Measurements from ENCODE around the gene NCBP2.

Gene NCBP2

GRCh38 chr3:196942226-196942914 lies at the start of gene NCBP2:
Gene NCBP2, minus strand, starts transcription at chr3:196942528. Its CDS starts 25 bp downstream, at chr3:196942503.
- DNase-seq (ENCODE audit: low read depth), result peak; percentile 97

- DNase-seq (ENCODE audit: low read depth), result no peak
Observed at GRCh38 chr3:196991581-196992460, 49.5 kb upstream of the NCBP2 start.

- no peak for DNase-seq (ENCODE audit: low read depth)
Observed at GRCh38 chr3:196990601-196991007, 48.3 kb upstream of the NCBP2 start.

- no peak for DNase-seq (ENCODE audit: low read depth)
Observed at GRCh38 chr3:196989721-196990262, 47.5 kb upstream of the NCBP2 start.

- DNase-seq (ENCODE audit: low read depth), result peak; percentile 10
Observed at GRCh38 chr3:196988241-196989029, 46.1 kb upstream of the NCBP2 start.

- DNase-seq (ENCODE audit: low read depth), result no peak
Observed at GRCh38 chr3:196987022-196987421, 44.7 kb upstream of the NCBP2 start.

- peak; percentile 28 for DNase-seq (ENCODE audit: low read depth)
Observed at GRCh38 chr3:196985954-196986885, 43.9 kb upstream of the NCBP2 start.

GRCh38 chr3:196985298-196985697 lies 43.0 kb upstream of the NCBP2 start:
- no peak for DNase-seq (ENCODE audit: low read depth)

GRCh38 chr3:196983186-196983585 lies 40.9 kb upstream of the NCBP2 start:
- no peak for DNase-seq (ENCODE audit: low read depth)

- DNase-seq (ENCODE audit: low read depth), result no peak
Observed at GRCh38 chr3:196981657-196982056, 39.3 kb upstream of the NCBP2 start.

GRCh38 chr3:196979545-196979944 lies 37.2 kb upstream of the NCBP2 start:
- no peak for DNase-seq (ENCODE audit: low read depth)

GRCh38 chr3:196976941-196977340 lies 34.6 kb upstream of the NCBP2 start:
- no peak for DNase-seq (ENCODE audit: low read depth)

- no peak for DNase-seq (ENCODE audit: low read depth)
Observed at GRCh38 chr3:196975349-196975748, 33.0 kb upstream of the NCBP2 start.

GRCh38 chr3:196974661-196975060 lies 32.3 kb upstream of the NCBP2 start:
- DNase-seq (ENCODE audit: low read depth), result no peak

GRCh38 chr3:196971094-196971698 lies 28.9 kb upstream of the NCBP2 start:
- no peak for DNase-seq (ENCODE audit: low read depth)

- DNase-seq (ENCODE audit: low read depth), result no peak
Observed at GRCh38 chr3:196970547-196971093, 28.3 kb upstream of the NCBP2 start.

GRCh38 chr3:196969660-196970546 lies 27.6 kb upstream of the NCBP2 start:
- peak; percentile 61 for DNase-seq (ENCODE audit: low read depth)

- DNase-seq (ENCODE audit: low read depth), result peak; percentile 44
Observed at GRCh38 chr3:196969134-196969659, 26.9 kb upstream of the NCBP2 start.
